GM18526 (cell line): Measurements from ENCODE around the gene WASF3.

Experiments
- POLR2A ChIP-seq: IDR thresholded peaks from 3 replicates; pipeline ENCODE4 v1.6.1; 2011; ENCODE audit not compliant: insufficient read length; ENCODE audit errors: extremely low read depth

The WASF3 gene

GRCh38 chr13:26721251-26722121, 164.0 kb downstream of the WASF3 start:
- TF ChIP-seq POLR2A, result no peak

DNA sequence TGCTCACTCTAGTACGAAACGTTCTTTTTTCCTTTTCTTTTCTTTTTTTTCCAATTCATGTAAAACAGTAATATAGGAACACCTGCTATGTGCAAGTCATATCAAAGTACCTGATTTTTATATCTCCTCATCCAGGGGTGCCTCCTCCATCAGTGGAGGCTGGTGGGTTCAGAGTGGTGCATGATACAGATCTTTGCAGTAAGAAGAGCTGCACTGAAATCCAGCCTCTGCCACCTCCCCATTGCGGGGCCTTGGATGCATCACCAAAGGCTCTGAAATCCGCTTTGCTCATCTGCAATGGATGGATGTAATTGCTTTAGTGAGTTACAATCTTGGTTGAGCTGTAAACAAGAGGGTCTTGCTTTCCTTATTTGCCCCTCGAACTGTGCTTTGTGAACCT, 164.8 kb downstream of the WASF3 start:
- TF ChIP-seq POLR2A, result no peak

- TF ChIP-seq POLR2A, result no peak
Measured at GRCh38 chr13:26726684-26727083, 169.2 kb downstream of the WASF3 start.

DNA sequence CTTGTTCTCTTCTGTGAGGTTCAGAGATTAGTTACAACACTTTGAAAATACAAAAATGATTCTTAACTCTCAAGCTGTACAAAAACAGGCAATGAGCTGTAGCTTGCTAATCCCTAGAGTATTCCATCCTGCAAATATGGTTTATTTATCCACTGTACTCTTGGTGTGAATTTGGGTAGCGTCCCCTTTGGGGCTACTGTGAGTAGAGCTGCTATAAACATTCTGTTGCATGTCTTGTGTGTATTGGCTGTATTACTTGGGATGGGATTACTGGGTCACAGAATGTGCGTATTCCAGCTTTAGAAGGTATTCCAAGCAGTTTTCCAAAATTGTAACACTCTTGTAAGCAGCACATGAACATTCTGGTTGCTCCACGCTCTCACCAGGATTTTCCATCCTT, 169.6 kb downstream of the WASF3 start:
- no peak for TF ChIP-seq POLR2A

- no peak for TF ChIP-seq POLR2A
Measured at GRCh38 chr13:26727633-26728032, 170.2 kb downstream of the WASF3 start.

DNA sequence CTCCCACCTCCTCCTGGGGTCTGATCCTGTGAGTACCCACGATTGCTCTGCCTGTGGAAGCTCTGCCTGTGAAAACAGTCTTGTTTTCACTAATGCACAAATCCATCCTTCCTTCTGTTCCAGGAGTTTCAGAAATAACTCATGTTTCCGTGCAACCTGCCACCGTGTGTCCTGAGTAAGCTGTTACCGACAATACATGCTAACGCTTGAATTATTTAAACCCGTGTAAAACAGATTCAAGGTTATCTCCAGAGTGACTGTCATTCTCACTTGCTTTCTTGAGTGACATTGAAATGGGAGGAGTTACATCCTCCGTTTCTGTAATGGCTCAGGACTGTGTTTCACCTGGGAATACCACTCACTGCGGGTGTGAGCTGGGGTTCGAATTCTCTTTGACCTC, 178.2 kb downstream of the WASF3 start:
- no peak for TF ChIP-seq POLR2A
